ENCODE data around the gene PCDHGA1. TPM values are rescaled to one million over a fixed set of nuclear protein-coding genes. Genes with fewer than 3 reads are reported as not detected.

The PCDHGA1 gene
- total RNA-seq, 2 donors from 2014 or later: 0.31 TPM

DNA sequence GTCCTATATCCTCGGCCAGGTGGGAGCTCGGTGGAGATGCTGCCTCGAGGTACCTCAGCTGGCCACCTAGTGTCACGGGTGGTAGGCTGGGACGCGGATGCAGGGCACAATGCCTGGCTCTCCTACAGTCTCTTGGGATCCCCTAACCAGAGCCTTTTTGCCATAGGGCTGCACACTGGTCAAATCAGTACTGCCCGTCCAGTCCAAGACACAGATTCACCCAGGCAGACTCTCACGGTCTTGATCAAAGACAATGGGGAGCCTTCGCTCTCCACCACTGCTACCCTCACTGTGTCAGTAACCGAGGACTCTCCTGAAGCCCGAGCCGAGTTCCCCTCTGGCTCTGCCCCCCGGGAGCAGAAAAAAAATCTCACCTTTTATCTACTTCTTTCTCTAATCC is 147.5 kb downstream of the PCDHGA1 start:
- intact Hi-C loops (cut with DNase I, micrococcal nuclease): loop anchor here in 1 of 2 donors (5.0 kb wide), 1 partner anchor 34 kb away; no protein-coding TSS in a partner anchor
- no peak for DNase-seq
- no peak for ATAC-seq

DNA sequence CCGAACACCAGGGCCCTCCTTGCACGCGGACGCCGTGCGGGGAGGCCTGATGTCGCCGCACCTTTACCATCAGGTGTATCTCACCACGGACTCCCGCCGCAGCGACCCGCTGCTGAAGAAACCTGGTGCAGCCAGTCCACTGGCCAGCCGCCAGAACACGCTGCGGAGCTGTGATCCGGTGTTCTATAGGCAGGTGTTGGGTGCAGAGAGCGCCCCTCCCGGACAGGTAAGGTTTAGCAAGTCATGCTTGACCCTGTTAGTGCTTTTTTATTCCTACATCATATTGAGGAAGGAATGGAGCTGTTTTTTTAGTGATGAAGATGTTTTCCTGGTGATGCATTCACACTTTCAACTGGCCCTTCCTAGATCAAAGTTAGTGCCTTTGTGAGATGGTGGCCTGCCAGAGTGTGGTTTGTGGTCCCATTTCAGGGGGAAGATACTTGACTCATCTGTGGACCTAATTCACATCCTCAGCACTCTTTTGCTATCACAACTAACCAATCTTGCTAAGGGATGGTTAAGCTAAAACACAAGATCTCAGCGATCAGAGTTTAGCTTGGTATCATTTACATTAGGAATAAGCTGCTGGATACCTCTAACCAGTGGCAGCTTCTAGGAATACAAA is 148.1 kb downstream of the PCDHGA1 start:
- DNase-seq (peak; percentile 84 to 91), ATAC-seq (peak; percentile 68)
- intact Hi-C loops (cut with DNase I, micrococcal nuclease): loop anchor here in 1 of 2 donors (5.0 kb wide), 1 partner anchor 34 kb away; no protein-coding TSS in a partner anchor

DNA sequence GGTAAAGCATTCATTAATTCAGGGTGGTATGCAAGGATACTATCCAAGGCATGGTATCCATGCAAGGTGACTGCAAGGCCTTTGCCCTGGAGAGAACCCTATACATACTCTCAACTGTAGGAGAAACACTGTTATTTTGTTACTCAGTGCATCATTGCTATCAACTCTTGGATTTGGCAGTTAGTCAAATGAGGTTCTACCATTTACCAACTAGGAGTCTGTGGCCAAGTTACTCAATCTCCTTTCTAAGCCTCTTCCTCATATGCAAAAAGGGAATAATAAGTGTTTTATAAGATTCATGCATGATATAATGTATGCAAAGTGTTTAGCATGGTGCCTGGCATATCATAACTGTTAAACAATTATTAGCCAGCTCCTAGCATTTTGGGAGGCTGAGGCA is 149.5 kb downstream of the PCDHGA1 start:
- no peak for DNase-seq
- intact Hi-C loops (cut with DNase I, micrococcal nuclease): loop anchor here in 1 of 2 donors (5.0 kb wide), 1 partner anchor 33 kb away; no protein-coding TSS in a partner anchor
- ATAC-seq: no peak

DNA sequence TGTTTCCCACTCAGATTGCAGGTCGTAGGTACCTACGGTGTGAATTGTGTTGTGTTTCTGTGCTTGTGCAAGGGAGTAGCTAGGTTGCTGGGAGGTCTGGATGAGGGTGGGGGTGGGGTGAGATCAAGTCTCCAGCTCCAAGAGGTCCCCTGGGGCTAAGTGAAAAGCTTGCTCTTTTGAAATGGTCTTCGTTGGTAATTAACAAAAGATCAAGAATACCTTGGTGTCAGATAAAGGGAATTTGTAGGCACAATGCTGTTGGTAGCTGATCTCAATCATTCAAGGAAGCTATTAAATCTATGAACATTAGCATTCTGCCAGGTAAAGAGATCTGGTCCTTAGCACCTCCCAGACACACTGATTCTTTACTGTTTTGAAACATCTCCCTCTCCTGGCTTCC is 153.6 kb downstream of the PCDHGA1 start:
- ATAC-seq: no peak

DNA sequence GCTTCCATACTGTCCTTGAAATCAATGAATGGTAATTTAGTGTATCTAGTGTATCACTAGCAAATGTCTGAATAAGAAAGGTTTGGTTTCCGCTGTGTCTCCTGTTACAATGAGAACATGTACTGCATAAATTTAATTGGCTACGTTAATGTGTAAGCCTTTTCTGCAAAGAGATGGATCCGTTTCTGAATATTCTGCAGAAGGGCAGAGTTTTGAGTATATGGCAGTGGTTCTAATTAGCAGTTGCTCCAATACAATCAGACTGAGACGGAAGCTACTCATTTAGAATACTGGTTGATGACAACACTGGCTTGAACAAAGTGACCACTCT is 154.0 kb downstream of the PCDHGA1 start:
- intact Hi-C loops (cut with DNase I, micrococcal nuclease): no loop called here
- no peak for ATAC-seq
- no peak for DNase-seq

More for the DNA sequence above, 153.6 kb downstream of the PCDHGA1 start:
- DNase-seq: no peak
- intact Hi-C loops (cut with DNase I, micrococcal nuclease): no loop called here

DNA sequence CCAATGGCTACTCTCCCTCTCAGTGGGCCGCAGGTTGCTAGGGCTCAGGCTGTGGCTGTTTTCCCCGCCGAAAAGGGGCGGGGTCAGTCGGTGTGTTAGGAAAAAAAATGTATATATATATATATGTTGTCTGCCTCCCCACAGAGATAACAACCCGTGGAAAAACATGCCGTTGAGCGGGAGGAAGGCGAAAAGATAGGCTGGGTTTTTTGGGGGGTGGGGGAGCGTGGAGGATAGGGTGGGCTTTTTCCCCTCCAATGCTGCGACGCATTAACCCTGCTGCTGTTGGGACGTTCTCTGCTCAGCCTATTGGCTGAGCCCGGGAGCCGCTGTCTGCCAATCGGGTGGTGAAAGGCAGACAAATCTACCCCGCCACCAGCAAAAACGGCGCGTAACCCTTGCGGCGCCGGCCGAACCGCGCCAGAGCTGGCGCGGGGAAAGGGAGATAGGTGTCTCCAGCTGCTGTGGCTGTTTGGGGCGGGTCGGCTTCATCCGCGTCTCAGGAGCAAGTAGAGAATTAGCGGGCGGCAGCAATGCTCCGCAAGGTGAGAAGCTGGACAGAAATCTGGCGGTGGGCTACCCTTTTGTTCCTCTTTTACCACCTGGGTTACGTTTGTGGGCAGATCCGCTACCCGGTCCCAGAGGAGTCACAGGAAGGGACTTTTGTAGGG is 154.5 kb downstream of the PCDHGA1 start, which contains the start of gene PCDHGC4:
Gene PCDHGC4 (plus strand): TSS at position 390 of the 671 bp plus-strand sequence. CDS start 144 bp downstream, at position 534.
- ATAC-seq (peak; percentile 64), DNase-seq (no peak)
- intact Hi-C loops (cut with DNase I, micrococcal nuclease): no loop called here

DNA sequence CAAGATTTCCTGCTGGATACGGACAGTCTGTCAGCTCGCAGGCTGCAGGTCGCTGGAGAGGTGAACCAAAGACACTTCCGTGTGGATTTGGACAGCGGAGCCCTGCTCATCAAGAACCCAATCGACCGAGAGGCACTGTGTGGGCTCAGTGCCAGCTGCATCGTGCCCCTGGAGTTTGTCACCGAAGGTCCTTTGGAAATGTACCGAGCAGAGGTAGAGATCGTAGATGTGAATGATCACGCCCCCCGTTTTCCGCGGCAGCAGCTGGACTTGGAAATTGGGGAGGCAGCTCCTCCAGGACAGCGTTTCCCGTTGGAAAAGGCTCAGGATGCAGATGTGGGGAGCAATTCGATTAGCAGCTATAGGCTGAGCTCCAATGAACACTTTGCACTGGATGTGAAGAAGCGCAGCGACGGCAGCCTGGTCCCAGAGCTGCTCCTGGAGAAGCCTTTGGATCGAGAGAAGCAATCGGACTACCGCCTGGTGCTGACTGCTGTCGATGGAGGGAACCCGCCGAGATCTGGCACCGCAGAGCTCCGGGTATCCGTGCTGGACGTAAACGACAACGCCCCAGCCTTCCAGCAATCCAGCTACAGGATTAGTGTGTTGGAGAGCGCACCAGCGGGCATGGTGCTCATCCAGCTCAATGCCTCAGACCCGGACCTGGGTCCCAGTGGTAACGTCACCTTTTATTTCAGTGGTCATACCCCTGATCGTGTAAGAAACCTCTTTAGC is 155.2 kb downstream of the PCDHGA1 start:
- no peak for DNase-seq
- peak; percentile 26 for ATAC-seq
- intact Hi-C loops (cut with DNase I, micrococcal nuclease): no loop called here

DNA sequence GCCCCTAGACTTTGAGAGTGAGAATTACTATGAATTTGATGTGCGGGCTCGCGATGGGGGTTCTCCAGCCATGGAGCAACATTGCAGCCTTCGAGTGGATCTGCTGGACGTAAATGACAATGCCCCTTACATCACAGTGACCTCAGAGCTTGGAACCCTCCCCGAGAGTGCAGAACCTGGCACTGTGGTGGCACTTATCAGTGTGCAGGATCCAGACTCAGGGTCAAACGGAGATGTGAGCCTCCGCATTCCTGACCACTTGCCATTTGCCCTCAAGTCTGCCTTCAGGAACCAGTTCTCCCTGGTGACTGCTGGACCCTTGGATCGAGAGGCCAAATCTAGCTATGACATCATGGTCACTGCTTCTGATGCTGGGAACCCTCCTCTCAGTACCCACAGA is 155.8 kb downstream of the PCDHGA1 start:
- no peak for ATAC-seq
- no peak for DNase-seq
- intact Hi-C loops (cut with DNase I, micrococcal nuclease): no loop called here

DNA sequence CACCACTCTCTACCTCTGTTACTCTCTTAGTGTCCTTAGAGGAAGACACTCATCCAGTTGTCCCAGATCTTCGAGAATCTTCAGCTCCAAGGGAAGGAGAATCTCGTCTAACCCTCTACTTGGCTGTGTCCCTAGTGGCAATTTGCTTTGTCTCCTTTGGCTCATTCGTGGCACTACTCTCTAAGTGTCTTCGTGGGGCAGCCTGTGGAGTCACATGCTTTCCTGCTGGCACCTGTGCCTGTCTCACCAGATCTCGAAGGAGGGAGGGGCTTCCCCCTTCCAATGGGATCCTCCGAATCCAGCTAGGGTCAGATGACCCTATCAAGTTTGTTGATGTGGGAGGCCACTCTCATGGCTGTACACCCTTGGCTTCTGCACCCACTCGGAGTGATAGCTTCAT is 156.8 kb downstream of the PCDHGA1 start:
- DNase-seq (no peak), ATAC-seq (no peak)
- intact Hi-C loops (cut with DNase I, micrococcal nuclease): no loop called here

DNA sequence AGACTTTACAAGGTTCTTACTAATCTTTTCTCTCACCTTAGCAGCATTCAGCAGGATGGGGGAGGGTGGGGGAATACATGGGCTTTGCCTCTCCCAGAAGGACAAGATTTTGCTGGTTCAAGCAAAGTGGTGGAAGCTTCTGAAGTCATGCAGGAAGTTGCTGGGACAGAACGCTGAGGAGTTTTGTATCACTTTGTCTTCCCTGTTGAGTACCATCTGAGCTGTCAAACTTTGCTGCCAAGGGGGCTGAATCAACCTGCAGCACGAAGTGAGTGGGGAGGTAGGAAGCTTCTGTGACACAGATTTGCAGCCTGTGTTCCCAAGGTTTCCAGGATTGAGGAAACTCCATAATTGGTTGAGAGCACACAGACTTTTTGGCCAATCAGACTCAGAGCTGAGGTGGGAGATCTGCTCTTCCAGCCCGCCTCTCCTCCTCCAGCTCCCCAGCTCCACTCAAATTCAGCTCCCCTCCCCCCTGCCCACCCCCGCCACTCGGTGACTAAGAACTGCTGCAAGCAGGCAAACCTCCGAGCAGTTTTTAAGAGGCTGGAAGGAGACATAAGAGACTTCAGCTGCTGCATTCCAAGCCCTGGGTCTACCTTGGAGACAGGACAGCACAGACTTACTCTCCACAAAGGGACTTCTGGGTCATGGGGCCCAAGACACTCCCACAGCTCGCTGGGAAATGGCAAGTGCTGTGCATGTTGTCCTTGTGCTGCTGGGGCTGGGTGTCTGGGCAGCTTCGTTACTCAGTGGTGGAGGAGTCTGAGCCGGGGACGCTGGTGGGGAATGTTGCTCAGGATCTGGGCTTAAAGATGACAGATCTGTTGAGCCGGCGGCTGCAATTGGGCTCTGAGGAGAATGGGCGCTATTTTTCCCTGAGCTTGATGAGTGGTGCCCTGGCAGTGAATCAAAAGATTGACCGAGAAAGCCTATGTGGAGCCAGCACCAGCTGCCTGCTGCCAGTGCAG is 158.6 kb downstream of the PCDHGA1 start, which contains the start of gene PCDHGC5:
Gene PCDHGC5 (plus strand): TSS at position 491 of the 971 bp plus-strand sequence. CDS start 160 bp downstream, at position 651.
- ATAC-seq (no peak), DNase-seq (no peak)
- intact Hi-C loops (cut with DNase I, micrococcal nuclease): no loop called here

DNA sequence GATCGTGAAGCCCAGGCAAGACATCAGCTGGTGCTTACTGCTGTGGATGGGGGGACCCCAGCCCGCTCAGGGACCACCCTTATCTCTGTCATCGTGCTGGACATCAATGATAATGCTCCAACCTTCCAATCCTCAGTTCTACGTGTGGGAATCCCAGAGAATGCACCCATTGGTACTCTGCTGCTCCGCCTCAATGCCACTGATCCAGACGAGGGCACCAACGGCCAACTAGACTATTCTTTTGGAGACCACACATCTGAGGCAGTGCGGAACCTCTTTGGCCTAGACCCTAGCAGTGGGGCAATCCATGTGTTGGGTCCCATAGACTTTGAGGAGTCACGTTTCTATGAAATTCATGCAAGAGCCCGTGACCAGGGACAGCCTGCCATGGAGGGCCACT is 159.5 kb downstream of the PCDHGA1 start:
- intact Hi-C loops (cut with DNase I, micrococcal nuclease): no loop called here
- no peak for ATAC-seq
- no peak for DNase-seq

DNA sequence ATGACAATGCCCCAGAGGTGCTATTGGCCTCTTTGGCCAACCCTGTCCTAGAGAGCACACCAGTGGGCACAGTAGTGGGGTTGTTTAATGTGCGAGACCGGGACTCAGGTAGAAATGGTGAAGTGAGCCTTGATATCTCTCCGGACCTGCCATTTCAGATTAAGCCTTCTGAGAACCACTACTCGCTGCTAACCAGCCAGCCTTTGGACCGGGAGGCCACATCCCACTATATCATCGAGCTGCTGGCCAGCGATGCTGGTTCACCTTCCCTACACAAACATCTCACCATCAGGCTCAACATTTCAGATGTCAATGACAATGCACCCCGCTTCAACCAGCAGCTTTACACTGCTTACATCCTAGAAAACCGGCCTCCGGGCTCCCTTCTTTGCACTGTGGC is 160.0 kb downstream of the PCDHGA1 start:
- no peak for ATAC-seq
- intact Hi-C loops (cut with DNase I, micrococcal nuclease): no loop called here
- no peak for DNase-seq

DNA sequence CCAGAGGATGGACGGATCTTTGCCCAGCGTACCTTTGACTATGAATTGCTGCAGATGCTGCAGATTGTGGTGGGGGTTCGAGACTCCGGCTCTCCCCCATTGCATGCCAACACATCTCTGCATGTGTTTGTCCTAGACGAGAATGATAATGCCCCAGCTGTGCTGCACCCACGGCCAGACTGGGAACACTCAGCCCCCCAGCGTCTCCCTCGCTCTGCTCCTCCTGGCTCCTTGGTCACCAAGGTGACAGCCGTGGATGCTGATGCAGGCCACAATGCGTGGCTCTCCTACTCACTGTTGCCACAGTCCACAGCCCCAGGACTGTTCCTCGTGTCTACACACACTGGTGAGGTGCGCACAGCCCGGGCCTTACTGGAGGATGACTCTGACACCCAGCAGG is 160.5 kb downstream of the PCDHGA1 start:
- intact Hi-C loops (cut with DNase I, micrococcal nuclease): no loop called here
- no peak for ATAC-seq
- DNase-seq: no peak

DNA sequence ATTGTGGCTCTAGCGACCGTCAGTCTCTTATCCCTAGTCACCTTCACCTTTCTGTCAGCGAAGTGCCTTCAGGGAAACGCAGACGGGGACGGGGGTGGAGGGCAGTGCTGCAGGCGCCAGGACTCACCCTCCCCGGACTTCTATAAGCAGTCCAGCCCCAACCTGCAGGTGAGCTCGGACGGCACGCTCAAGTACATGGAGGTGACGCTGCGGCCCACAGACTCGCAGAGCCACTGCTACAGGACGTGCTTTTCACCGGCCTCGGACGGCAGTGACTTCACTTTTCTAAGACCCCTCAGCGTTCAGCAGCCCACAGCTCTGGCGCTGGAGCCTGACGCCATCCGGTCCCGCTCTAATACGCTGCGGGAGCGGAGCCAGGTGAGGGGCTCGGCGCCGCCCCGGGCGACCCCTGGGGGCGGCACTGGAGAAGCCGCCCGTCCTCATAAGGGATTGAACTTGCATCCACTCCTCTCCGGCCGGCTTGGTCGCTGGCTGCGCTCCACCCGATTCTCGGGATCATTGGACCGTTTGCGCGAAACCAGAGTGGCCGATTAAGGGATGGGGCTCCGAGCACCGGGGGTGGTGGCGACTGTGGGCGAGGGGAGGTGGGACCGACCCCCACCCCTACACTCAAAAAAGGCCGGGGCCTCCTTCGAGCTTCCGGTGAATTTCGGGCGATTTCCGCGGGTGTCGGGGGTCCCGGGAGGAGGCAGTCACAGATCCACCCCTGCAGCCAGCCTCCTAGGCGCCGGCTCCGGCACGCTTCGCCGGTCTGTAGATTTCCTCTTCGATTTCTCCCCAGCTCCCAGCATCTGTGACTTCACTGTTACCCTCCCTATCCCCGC is 161.2 kb downstream of the PCDHGA1 start:
- ATAC-seq (no peak), DNase-seq (no peak)
- intact Hi-C loops (cut with DNase I, micrococcal nuclease): no loop called here

DNA sequence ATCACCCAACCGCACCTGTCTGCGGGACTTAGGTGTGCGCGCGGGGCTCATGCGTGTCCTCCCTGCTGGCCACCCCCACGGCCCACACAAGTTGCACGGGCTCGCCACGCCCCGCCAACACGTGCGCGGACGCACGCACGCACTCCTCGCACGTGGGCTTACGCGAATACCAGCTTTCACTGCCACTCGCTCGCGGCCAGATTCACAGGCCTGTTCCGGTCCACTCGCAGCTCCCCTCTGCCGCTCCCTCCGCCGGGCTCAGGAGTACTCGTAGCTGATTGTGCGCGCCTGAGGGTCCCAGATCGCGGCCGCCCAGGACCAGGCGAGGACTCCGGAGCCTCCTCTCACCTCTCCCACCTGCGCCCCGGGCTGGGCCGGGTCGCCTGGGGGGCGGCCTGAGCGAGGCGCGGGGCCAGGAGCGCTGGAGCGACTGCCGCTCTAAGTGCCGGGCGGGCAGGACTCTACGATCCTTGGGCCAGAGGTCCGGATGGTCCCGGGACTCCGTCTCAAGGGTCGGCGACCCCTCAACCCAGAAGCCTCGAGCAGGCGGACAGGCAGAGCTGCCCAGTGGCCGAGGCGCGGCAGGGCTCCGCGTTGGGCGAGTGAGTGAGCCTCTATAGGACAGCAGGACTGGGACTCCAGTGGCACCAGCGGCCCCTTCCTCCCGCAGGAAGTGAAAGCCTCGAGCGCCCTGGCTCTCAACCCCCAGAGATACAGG is 162.0 kb downstream of the PCDHGA1 start:
- no peak for ATAC-seq
- intact Hi-C loops (cut with DNase I, micrococcal nuclease): no loop called here

DNA sequence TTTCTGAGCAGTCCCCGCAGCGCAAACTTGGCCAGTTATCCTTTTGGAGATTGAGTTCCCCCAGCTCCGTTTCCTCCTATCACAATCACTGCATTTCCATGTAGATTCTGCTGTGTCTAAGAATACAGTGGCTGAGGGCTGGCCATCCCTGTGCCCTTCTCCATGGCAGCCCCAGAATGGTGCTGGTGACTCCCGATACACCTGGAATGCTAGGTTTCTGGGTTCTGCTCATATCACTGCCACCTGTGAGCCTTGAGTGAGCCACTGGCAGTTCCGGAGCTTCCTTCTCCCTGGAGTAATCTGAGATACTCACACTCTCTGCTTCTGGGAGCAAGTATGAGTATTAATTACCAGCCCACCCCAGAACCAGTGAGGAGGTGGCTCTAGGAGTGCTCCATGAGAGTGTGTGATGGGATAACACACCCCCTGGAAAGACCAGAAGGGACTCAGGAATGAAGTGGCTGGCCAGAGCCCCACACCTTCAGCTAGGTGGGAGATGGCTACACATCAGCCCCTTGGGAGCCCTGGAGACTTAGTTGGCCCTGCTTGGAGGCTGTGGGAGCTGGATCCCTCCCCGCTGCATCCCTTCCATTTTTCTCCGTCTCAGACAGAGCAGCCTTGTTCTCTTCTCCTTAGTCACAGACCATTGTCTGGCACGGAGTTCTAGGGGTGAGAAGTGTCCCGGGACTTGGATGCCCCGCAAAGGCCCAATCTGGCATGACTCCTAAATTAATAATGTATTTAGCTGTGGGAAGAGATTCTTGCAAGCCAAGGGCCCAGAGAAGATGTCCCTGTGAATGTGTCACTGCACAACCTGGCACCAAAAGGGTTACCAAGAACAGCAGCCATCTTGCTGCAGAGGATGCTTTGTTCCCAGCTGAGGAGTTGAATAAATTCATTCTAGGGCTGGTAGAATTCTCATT is 163.4 kb downstream of the PCDHGA1 start:
- DNase-seq (no peak), ATAC-seq (no peak)
- intact Hi-C loops (cut with DNase I, micrococcal nuclease): no loop called here

More for the DNA sequence above, 162.0 kb downstream of the PCDHGA1 start:
- DNase-seq: no peak
